Fibroblast of skin of back (primary cell): ENCODE measurements around the gene CAMTA1.

Experiments
- DNase-seq: peaks from one replicate; pipeline ENCODE4 v3.0.0-alpha.2; 2013

CAMTA1 gene

GRCh38 chr1:6935911-6936690 lies 150.8 kb downstream of the CAMTA1 start:
- no peak for DNase-seq

- no peak for DNase-seq
Measured at GRCh38 chr1:6937048-6937447, 151.8 kb downstream of the CAMTA1 start.

- DNase-seq = no peak
Measured at GRCh38 chr1:6939363-6939762, 154.1 kb downstream of the CAMTA1 start.

GRCh38 chr1:6941786-6942185 lies 156.5 kb downstream of the CAMTA1 start:
- no peak for DNase-seq

GRCh38 chr1:6942990-6943389 lies 157.7 kb downstream of the CAMTA1 start:
- DNase-seq = no peak

- no peak for DNase-seq
Measured at GRCh38 chr1:6944434-6944833, 159.2 kb downstream of the CAMTA1 start.

GRCh38 chr1:6947952-6948351 lies 162.7 kb downstream of the CAMTA1 start:
- no peak for DNase-seq

GRCh38 chr1:6948416-6948815 lies 163.2 kb downstream of the CAMTA1 start:
- DNase-seq = no peak

- DNase-seq = no peak
Measured at GRCh38 chr1:6948861-6949260, 163.6 kb downstream of the CAMTA1 start.

GRCh38 chr1:6950001-6950765 lies 164.9 kb downstream of the CAMTA1 start:
- DNase-seq = no peak

- DNase-seq = no peak
Measured at GRCh38 chr1:6951536-6951935, 166.3 kb downstream of the CAMTA1 start.

- DNase-seq = no peak
Measured at GRCh38 chr1:6953216-6953615, 168.0 kb downstream of the CAMTA1 start.

- DNase-seq = no peak
Measured at GRCh38 chr1:6953907-6954364, 168.7 kb downstream of the CAMTA1 start.

- DNase-seq = no peak
Measured at GRCh38 chr1:6954591-6954990, 169.3 kb downstream of the CAMTA1 start.

GRCh38 chr1:6955357-6956094 lies 170.3 kb downstream of the CAMTA1 start:
- DNase-seq = no peak

- DNase-seq = no peak
Measured at GRCh38 chr1:6956488-6957159, 171.4 kb downstream of the CAMTA1 start.

GRCh38 chr1:6957341-6957740 lies 172.1 kb downstream of the CAMTA1 start:
- DNase-seq = no peak

GRCh38 chr1:6958407-6959030 lies 173.3 kb downstream of the CAMTA1 start:
- no peak for DNase-seq

- no peak for DNase-seq
Measured at GRCh38 chr1:6959491-6959890, 174.2 kb downstream of the CAMTA1 start.

GRCh38 chr1:6960291-6960811 lies 175.1 kb downstream of the CAMTA1 start:
- DNase-seq = no peak

GRCh38 chr1:6960860-6961259 lies 175.6 kb downstream of the CAMTA1 start:
- no peak for DNase-seq

GRCh38 chr1:6961289-6961688 lies 176.0 kb downstream of the CAMTA1 start:
- DNase-seq = no peak
